ENCODE measurements around the gene GRB10. TPM values are rescaled to one million over a fixed set of nuclear protein-coding genes. Genes with fewer than 3 reads are reported as not detected.
A peak's percentile ranks its signal among the peaks of the same experiment; 100 is the strongest.

GRB10 gene
- total and polyA plus RNA-seq, 2 experiments from 2014 or later = 35.0 to 154 TPM

DNA sequence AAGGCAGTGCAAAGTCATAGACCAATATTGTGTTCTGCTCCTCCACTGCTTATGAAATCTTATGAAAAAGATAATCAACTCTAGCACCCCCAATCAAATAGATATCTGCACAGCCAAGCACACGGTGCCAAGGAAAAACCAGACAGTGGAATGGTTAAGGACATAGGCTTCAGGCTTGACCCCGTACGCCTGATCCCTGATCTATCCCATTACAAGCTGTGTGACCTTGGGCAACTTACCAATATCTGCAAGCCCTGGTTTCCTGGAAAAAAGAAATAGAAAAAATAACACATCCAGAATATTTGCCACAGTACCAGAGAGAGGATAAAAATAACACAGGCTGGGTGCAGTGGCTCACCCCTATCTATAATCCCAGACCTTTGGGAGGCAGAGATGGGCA lies 56.9 kb downstream of the GRB10 start (continued):
- TF ChIP-seq, protein P1, sequence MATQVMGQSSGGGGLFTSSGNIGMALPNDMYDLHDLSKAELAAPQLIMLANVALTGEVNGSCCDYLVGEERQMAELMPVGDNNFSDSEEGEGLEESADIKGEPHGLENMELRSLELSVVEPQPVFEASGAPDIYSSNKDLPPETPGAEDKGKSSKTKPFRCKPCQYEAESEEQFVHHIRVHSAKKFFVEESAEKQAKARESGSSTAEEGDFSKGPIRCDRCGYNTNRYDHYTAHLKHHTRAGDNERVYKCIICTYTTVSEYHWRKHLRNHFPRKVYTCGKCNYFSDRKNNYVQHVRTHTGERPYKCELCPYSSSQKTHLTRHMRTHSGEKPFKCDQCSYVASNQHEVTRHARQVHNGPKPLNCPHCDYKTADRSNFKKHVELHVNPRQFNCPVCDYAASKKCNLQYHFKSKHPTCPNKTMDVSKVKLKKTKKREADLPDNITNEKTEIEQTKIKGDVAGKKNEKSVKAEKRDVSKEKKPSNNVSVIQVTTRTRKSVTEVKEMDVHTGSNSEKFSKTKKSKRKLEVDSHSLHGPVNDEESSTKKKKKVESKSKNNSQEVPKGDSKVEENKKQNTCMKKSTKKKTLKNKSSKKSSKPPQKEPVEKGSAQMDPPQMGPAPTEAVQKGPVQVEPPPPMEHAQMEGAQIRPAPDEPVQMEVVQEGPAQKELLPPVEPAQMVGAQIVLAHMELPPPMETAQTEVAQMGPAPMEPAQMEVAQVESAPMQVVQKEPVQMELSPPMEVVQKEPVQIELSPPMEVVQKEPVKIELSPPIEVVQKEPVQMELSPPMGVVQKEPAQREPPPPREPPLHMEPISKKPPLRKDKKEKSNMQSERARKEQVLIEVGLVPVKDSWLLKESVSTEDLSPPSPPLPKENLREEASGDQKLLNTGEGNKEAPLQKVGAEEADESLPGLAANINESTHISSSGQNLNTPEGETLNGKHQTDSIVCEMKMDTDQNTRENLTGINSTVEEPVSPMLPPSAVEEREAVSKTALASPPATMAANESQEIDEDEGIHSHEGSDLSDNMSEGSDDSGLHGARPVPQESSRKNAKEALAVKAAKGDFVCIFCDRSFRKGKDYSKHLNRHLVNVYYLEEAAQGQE (IDR thresholded peaks at IDR 0.05; ENCODE audit: unreplicated experiment) = no peak
- TF ChIP-seq EZH2 (IDR thresholded peaks at IDR 0.05; ENCODE audit: low read depth, unreplicated experiment) (no peak), EZH2phosphoT487 (IDR thresholded peaks at IDR 0.05; ENCODE audit: unreplicated experiment) (no peak), STAT1 (IDR thresholded peaks at IDR 0.05; ENCODE audit: unreplicated experiment) (no peak), POLR2AphosphoS5 (IDR thresholded peaks at IDR 0.05; ENCODE audit: low read depth) (no peak), JUNB (IDR thresholded peaks at IDR 0.05; ENCODE audit: unreplicated experiment) (no peak), CREB1 (CRISPR knock-in tag; IDR thresholded peaks at IDR 0.05; ENCODE audit: low read depth) (no peak), ZNF114 (CRISPR knock-in tag; IDR thresholded peaks at IDR 0.05) (no peak), ZNF331 (CRISPR knock-in tag; IDR thresholded peaks at IDR 0.05; ENCODE audit: low read depth) (no peak), NANOG (IDR thresholded peaks at IDR 0.05; ENCODE audit: borderline replicate concordance) (no peak)

DNA sequence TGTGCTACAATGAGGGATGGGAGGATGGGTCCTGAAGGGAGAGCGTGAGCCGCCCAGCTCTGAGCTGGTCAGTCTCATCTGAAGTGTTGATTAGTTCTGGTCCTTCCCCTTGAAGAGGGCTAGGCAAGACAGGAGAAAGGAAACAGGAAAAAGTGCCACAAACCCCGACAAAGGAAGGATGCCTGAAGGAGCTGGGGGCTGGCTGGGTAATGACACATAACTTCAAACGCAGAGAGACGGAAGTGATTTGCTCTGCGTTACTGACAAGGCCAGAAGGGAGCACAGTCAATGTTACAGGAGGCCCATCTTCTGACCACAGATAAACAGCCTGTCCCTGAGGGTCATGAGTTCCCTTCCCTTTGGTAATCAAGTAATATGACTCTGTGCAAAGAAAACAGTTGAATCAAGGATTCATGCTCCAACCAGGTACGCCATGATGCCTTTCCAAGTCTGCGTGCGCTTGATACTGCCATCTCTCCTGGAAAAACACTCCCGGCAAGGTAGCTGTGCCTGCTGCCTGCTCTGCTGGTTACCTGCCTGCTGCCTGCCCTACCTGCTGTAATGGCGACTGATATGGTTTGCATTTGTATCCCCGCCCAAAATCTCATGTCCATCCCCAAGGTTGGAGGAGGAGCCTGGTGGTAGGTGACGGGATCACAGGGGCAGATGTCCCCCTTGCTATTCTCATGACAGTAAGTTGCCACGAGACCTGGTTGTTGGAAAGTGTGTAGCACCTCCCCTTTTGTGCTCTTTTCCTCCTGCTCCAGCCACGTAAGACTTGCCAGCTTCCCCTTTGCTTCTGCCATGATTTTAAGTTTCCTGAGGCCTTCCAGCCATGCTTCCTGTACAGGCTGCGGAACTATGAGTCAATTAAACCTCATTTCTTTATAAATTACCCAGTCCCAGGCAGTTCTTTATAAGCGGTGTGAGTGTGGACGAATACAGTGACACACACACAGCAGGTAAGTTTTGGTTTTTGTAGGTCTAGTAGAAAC lies 57.9 kb downstream of the GRB10 start:
- H4K20me1 ChIP-seq (replicated peaks; ENCODE audit: insufficient read depth) = peaks cover 33% of the 10 kb centered on the region; the same call in 1 of the 2 replicates
- Mint-ChIP-seq H3K36me3 (ENCODE audit: low read depth) (peaks cover 12% of the 10 kb centered on the region), H3K4me3 (no peak overlapping the region; the same call in 2 of the 3 replicates), H3K27ac (0 out of 2 replicates have a peak overlapping the region, but pooled peaks have one; percentile 16), H3K9me3 (no peaks in the 10 kb centered on the region), H3K27me3 (ENCODE audit: insufficient read depth, low read depth, poor library complexity) (peaks cover 1% of the 10 kb centered on the region), H3K4me1 (peaks cover 24% of the 10 kb centered on the region)
- ATAC-seq (peak; percentile 53), DNase-seq (ENCODE audit: low spot score) (peak; percentile 61)
- H3K27me3 ChIP-seq (ENCODE audit: insufficient read depth) = no peaks in the 10 kb centered on the region
- H3K36me3 ChIP-seq (ENCODE audit: insufficient read depth) = no peaks in the 10 kb centered on the region; the same call in 1 of the 2 replicates
- H3K4me2 ChIP-seq = no peak overlapping the region
- peaks cover 99% of the 10 kb centered on the region for H3K79me2 ChIP-seq (replicated peaks; ENCODE audit: insufficient read depth)
- H3K4me3 ChIP-seq = no peak overlapping the region
- H2AFZ ChIP-seq = no peak overlapping the region
- H3F3A ChIP-seq (replicated peaks; ENCODE audit: low read depth) = no peaks in the 10 kb centered on the region
- H3K27ac ChIP-seq (ENCODE audit: low read depth) = no peak overlapping the region
- TF ChIP-seq STAT1 (IDR thresholded peaks at IDR 0.05; ENCODE audit: unreplicated experiment) (no peak), EZH2 (IDR thresholded peaks at IDR 0.05; ENCODE audit: low read depth, unreplicated experiment) (no peak)
- TF ChIP-seq, protein P2, sequence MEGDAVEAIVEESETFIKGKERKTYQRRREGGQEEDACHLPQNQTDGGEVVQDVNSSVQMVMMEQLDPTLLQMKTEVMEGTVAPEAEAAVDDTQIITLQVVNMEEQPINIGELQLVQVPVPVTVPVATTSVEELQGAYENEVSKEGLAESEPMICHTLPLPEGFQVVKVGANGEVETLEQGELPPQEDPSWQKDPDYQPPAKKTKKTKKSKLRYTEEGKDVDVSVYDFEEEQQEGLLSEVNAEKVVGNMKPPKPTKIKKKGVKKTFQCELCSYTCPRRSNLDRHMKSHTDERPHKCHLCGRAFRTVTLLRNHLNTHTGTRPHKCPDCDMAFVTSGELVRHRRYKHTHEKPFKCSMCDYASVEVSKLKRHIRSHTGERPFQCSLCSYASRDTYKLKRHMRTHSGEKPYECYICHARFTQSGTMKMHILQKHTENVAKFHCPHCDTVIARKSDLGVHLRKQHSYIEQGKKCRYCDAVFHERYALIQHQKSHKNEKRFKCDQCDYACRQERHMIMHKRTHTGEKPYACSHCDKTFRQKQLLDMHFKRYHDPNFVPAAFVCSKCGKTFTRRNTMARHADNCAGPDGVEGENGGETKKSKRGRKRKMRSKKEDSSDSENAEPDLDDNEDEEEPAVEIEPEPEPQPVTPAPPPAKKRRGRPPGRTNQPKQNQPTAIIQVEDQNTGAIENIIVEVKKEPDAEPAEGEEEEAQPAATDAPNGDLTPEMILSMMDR (conservative IDR thresholded peaks at IDR 0.05; ENCODE audit: low read depth in 2 of 2) = peak in 1 of 2 experiments; percentile 39; a peak in 1 of 4 replicates
- H3K9me2 ChIP-seq (ENCODE audit: insufficient read depth) = no peaks in the 10 kb centered on the region
- H3K4me1 ChIP-seq (ENCODE audit: insufficient read depth) = peaks cover 6% of the 10 kb centered on the region

Measured in GM23338 (cell line).